ENCODE measurements around the gene FBXL16. TPM values are rescaled to one million over a fixed set of nuclear protein-coding genes. Genes with fewer than 3 reads are reported as not detected.

FBXL16 gene, protein sequence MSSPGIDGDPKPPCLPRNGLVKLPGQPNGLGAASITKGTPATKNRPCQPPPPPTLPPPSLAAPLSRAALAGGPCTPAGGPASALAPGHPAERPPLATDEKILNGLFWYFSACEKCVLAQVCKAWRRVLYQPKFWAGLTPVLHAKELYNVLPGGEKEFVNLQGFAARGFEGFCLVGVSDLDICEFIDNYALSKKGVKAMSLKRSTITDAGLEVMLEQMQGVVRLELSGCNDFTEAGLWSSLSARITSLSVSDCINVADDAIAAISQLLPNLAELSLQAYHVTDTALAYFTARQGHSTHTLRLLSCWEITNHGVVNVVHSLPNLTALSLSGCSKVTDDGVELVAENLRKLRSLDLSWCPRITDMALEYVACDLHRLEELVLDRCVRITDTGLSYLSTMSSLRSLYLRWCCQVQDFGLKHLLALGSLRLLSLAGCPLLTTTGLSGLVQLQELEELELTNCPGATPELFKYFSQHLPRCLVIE
- under 0.01 and 0.18 TPM in 2 replicates for total RNA-seq

DNA sequence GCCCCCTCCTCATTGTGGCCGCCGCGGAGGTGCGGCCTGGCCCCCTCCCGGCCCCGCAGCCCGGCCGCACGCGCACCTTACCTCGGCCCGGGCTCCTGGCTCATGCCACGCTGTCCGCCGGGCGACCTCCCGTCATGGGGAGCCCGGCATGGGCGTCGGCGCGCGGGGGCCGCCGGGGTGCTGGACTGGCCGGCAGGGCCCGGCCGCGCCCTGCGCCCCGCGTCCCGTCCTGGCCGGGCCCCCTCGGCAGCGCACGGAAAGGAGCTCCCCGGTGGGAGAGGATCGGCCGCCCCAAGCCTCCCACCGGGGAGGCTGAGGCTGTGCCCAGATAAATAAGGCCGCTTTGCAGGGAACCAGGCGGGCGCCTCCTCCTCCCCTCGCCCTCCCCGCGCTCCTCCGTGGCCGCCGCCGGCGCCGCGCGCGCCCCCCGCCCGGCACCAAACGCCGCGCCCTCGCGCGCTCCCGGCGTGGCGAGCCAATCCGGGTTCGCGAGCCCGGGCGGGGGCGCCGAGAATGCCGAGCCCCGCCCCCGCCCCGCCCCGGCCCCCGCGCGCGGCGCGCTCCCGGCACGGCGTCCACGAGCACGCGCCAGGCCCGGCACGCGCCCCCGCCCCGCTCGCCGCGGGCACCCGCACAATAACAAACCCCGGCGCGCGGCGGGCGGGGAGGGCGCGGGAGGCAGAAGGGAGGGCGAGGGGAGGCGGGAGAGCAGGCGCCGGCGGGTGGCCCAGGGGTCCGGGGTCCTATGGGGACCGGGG is at the start of gene FBXL16:
Gene FBXL16, minus strand, starts transcription at position 371 of the 758 bp plus-strand sequence. CDS start 8,396 bp downstream, outside the sequence.

DNA sequence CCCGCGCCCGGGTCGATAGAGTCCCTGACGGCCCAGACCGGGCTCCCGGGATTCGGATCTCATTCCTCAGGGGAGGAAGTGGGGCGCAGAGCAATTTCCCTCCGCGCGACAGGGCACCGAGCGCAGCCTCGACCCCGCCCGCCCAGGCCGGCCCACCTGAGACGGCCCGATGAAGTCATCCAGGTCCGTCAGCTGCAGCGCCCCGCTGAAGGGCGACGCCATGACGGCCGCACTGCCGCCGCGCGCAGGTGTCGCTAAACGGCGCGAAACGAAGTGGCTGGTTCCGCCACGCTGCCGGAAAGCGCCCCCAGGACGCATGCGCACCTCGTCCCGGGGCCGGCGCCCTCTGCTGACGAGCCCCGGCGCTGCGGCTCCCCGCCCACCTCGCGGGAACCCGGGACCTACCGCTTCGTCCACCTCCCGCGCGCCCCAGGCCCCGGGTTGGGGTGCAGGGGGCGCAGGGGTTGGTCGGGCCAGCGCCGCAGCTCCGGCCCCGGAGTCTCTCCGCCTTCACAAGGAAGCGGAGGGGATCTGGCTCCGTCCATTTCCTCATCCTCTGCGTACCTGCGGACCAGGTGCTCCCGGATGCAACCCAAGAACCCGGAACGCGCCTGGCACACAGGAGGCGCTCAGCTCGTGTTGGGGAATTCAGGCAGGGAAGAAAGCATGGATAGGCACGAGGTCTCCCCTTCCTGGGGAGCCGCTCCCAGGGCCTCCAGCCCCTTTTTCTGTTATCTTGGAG is 35.3 kb upstream of the FBXL16 start, which contains the start of gene CIAO3:
Gene CIAO3, minus strand, starts transcription at position 234 of the 742 bp plus-strand sequence. Its CDS starts 12 bp downstream, at position 222.

DNA sequence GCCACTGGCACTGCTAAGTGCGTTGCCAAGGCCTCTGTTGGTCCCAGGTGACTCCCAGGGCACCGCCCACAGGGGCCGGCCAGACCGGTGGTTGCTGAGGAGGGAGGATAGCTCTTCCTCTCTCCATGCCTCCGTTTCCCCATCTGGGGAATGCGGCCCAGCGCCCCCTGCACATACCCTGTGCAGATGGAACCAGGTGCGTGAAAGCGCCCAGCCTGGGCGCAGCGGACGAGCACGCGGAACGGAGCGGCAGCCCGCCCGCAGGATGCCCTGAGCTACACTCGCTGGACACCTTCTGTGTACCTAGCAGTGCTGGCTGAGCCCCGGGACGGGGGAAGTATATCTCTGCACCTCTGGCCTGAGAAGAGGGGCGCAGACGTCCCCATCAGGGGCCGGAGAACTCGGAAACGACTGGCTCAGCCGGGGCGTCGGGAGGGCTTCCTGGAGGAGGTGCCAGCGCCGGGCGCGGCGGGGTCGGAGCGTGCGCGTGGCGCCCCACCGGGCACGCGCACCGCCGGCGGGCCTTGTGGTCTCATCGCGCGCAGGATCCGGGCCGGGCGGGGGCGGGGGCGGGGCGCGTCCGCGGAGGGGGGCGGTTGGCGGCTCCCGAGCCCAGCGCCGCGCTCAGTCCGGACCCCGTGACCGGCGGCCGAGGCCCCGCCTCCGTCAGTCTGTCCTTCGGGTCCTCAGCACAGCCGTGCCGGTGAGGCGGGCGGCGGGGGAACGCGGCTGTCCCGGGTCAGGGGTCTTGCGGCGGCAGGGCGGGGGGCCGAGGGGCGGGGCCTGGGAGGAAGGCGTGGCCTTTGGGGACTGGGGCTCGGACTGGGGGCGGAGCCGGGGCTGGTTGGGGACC is 21.1 kb upstream of the FBXL16 start, which contains the start of the genes CCDC78 and HAGHL:
Gene CCDC78, minus strand, starts transcription at position 6 of the 853 bp plus-strand sequence. CDS start 76 bp downstream, outside the sequence.
Gene HAGHL, plus strand, starts transcription at position 669 of the 853 bp plus-strand sequence. CDS start 404 bp downstream, outside the sequence.

DNA sequence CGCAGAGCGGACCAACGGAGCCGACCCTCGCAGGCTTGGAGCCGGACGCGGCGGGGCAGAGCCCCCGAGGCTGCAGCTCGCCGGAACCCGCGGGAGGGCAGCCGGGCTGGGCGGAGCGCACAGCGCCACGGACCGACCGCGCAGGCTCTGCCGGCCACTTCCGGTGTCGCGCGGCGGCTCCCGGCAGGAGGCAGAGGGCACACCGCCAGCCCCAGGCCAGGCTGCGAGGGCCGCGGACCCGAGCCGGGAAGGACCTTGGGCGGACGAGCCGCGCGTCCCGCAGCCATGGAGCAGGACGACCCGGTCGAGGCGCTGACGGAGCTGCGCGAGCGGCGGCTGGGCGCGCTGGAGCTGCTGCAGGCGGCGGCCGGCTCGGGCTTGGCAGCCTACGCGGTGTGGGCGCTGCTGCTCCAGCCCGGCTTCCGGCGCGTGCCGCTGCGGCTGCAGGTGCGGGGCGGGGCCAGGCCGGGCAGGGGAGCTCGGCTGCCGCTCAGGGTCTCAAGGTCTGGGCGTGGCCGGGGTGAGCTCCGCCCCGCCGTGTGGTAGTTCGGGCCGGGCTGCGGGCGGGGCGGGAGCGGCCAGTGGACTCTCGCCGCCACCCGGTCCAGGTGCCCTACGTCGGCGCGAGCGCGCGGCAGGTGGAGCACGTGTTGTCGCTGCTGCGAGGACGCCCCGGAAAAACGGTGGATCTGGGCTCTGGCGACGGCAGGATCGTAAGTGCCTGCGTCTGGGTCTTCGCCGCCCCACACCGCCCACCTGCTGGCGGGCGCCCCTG is 15.6 kb upstream of the FBXL16 start, which contains the start of gene ANTKMT:
Gene ANTKMT, plus strand, starts transcription at position 157 of the 775 bp plus-strand sequence. Its CDS starts 129 bp downstream, at position 286.

DNA sequence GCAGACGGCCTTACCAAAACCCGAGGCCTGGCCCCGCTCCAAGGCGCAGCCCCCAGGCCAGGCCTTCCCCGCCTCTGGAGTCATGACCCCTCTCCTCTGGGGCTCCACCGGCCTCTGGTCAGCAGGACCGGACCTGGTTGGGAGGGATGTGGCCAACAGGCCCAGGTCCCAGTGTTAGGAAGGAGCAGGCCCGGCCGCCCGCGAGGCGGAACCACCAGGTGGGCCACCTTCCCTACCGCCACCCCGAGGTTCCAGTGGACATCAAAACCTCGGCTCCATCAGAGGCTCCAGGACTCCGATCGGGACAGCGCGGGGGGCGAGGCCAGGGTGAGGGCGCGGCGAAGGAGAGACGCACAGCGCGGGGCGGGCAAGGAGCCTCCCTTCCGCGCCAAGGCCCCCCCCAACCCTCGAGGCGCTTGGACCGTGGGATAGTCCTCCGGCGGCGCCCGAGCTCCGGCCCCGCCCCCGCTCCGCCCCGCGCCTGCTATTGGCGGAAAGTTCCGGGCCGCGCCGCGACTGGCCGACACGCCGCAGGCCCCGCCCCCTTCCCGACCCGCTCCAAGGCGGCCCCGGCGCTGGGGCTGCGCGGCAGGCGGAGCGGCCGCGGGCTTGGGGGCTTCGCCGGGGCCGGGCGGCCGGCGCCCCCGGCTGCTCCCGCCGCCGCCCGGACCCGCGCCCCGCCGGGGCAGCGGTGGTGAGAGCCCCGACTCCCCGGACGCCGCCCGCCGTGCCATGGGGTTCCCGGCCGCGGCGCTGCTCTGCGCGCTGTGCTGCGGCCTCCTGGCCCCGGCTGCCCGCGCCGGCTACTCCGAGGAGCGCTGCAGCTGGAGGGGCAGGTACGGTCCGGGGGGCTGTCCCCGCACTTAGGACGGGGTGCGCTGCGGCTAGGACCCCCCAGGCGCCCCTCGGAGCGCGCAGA is 9.2 kb upstream of the FBXL16 start, which contains the start of gene METRN:
Gene METRN, plus strand, starts transcription at position 561 of the 919 bp plus-strand sequence. Its CDS starts 172 bp downstream, at position 733.

DNA sequence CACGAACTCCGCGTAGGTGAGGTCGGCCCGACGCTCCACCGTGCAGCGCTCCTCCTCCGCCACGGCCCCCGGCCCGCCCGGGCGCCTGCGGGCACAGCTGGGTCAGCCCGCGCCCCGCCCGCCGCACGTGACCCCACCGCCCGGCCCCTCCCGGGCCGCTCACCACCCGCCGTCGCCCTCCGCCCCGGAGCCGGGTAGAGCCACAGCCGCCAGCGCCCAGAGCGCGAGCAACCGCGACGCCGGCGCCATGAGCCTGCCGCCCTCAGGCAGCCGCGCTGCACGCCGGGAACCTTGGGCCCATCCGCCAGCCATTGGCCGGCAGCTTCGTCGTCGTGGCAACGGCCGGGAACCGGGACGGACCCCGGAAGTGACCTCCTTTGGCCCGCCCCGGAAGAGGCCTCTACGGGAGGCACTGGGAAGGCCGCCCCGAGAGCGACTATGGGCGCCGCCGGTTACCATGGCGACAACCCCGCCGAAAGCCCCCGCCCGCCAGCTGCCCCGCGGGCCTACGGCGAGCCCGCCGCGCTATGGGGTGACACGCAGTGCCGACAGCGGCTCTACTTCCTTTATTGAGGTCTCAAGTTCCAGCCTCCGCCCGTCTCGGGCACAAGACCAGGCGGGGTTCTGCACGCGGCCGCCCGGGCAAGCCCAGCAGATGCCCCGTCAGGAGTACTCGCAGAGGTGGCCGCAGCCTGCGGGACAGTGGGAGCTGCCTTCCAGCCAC is 21.4 kb downstream of the FBXL16 start, which contains the start of gene JMJD8:
Gene JMJD8, minus strand, starts transcription at position 264 of the 724 bp plus-strand sequence. Its CDS starts 15 bp downstream, at position 249.

DNA sequence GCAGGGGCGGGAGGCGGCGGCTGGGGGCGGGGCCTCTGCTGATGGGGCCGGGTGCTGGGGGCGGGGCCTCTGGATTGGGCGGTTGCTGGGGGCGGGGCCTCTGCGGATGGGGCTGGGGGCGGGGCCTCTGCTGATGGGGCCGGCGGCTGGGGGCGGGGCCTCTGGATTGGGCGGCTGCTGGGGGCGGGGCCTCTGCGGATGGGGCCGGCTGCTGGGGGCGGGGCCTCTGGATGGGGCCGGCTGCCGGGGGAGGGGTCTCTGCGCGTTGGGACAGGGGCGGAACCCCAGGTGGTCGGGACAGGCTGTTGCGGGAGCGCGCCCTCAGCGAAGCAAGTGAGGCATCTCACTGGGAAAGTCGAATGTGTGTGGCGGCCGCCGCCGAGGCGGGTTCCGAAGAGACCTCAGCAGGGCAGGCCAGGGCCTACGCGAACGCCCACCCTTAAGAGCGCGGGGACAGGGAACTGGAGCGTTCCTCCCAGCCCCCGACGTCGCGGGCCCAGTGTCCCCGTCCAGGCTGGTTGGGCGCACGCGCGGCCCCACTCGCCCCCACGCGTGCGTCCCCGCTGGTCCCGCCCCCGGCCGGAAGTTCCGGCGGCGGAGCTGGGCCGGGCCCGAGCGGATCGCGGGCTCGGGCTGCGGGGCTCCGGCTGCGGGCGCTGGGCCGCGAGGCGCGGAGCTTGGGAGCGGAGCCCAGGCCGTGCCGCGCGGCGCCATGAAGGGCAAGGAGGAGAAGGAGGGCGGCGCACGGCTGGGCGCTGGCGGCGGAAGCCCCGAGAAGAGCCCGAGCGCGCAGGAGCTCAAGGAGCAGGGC is 25.6 kb downstream of the FBXL16 start, which contains the start of gene STUB1:
Gene STUB1, plus strand, starts transcription at position 597 of the 811 bp plus-strand sequence. Its CDS starts 116 bp downstream, at position 713.

DNA sequence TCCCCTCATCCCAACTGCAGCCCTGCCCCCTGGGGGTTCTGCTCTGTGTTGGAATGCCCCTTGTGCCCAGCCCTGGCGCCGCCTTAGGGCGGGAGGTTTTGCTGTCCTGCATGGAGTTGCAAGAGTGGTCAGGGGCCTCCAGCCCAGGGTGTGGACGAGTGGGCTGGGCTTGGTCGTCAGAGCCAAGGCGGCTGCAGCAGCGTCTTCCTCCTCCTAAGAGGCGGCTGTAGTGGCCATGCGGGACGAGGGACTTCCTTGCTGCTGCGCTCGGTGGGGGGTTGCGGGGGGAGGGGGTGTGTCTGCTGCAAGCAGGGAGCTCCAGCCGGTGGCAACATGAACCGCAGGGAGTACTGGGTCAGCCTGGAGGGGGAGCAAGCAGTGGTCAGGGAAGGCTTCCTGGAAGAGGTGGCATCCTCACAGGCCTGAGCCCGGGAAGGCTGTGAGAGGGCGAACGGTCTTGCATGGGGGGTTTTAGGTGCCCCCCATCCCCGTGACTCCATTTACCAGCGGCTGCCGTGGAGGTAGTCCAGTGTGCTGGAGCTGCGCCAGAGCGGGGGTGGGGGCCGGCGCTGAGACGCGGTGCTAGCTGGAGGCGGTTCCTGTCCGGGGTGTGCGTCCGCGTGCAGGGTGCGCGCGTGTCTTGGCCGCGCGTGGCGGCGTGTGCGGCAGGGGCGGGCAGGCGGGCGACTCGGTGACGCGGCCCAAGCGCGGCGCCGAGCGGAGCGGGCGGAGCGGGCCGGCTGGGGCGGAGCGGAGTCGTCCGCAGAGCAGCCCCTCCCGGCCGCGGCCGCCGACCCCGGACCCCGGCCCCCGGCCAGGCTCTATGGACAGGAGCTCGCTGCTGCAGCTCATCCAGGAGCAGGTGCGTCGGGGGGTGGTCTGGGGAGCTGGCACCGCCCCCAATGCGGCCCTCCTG is 30.4 kb downstream of the FBXL16 start, which contains the start of gene RHBDL1:
Gene RHBDL1, plus strand, starts transcription at position 704 of the 916 bp plus-strand sequence. Its CDS starts 120 bp downstream, at position 824.

DNA sequence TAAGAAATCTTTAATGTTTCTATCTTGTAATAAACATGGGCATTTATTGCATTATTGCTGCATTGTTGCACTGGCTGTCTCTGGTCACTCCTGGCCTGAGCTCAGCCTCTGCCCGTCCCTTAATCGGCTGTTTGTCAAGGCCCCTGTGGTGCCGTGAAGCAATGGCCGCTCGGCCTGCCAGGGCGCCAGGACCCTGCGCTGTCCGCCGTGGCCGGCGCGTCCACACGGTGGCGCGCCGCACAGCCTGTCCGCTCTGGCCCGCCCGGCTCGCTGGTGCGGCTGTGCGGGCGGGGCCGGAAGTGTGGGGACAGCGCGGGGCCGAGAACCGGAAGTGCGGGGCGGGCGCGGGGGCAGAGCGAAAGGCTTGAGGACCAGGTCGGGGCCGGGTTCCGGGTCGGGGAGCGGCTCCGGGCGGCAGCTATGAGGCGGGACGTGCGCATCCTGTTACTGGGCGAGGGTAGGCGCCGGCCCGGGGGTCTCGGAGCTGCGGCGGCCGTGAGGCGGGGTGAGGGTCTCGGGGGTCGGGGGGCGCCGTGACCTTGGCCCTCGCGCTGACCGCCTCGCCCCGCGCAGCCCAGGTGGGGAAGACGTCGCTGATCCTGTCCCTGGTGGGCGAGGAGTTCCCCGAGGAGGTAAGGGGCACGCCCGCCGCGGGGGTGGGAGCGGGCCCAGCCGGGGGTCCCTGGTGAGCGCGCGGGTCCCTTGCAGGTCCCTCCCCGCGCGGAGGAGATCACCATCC is 37.7 kb downstream of the FBXL16 start, which contains the start of gene RHOT2:
Gene RHOT2, plus strand, starts transcription at position 353 of the 739 bp plus-strand sequence. Its CDS starts 68 bp downstream, at position 421.

DNA sequence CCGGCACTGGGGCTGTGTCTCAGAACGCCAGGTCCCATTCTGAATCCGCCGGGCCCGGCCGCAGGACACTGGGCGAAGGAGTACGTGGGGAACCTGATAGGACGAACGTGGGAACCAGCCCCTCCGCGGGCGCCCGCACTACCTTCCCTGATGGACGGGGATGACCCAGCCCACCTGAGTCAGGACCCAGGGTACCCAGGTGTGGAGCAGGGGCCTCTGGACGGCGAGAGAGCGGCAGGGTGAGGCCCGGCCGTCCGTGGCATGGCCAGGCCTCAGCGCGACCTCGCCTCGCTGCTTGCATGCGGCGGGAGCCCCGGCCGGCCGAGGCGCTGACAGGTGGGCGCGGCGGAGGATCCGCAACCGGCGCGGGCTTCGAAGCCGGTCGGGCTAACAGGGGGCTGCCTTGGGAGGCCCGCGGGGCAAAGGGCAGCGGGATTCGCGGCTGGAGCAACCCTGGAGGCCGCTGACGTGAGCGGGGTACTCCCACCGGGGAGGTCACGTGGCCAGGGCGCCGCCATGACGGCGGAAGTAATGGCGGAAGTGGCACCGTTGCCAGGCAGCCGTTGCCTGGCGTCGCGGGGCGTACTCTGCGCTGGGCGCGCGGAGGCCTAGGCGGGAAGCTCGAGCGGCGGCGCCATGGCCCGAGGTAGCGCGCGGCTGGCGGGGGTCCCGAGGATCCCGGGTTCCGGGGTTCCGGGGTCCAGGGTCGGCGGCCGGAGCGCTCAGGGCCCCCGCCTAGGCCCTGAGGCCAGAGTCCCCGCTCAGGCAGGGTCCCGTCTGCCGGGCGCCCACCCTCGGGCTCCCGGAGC is 56.6 kb downstream of the FBXL16 start, which contains the start of gene WDR90:
Gene WDR90, plus strand, starts transcription at position 585 of the 809 bp plus-strand sequence. Its CDS starts 52 bp downstream, at position 637.

